HepG2 (cell line): Measurements from ENCODE around the gene MAN1A2. TPM values are rescaled to one million over a fixed set of nuclear protein-coding genes. Genes with fewer than 3 reads are reported as not detected.

Experiments
- ATAC-seq: fragments of 200-7000 bp; cut with Tn5 transposase; 3 replicates; pipeline ENCODE4 v1.9.1; 2020; ENCODE audit warnings: mild to moderate bottlenecking, moderate library complexity
- BruUV-seq: library from RNA; stranded (reverse); fragments of 400-500 nt; replicated peaks from 2 replicates; lab custom pipeline; 2021; lab: Mats Ljungman, UMichigan
- CTCF ChIA-PET: fragments of 300-600 bp; formaldehyde crosslinking; extraction: SDS; loops from one replicate; lab custom pipeline; 2021; ENCODE audit warnings: low total read pairs, inconsistent platforms, low intra/inter-chr PET ratio; lab: Yijun Ruan, JAX
- POLR2A ChIA-PET: fragments of 350-600 bp; sonication (Branson Sonifier 250); formaldehyde crosslinking; loops from one replicate; lab custom pipeline; 2020; ENCODE audit warnings: antibody characterized with exemption, inconsistent platforms; lab: Yijun Ruan, JAX
- DNase-seq: peaks from one replicate; pipeline ENCODE4 v3.0.0-alpha.2; 2015; ENCODE audit warnings: low spot score
- FAIRE-seq: peaks from 3 replicates; lab custom pipeline; 2011; peaks lifted over from hg19 to GRCh38; lab: Jason Lieb, UNC
- H2AFZ ChIP-seq: one replicate; pipeline ENCODE4 v1.6.1; 2011; ENCODE audit warnings: low read length, inconsistent platforms
- H3K27ac ChIP-seq: fragments of 300-600 bp; 3 replicates; pipeline ENCODE4 v1.8.0; 2011; ENCODE audit warnings: mixed run types, mild to moderate bottlenecking, mixed read lengths, low read length, inconsistent platforms; ENCODE audit not compliant: insufficient read depth; ENCODE audit errors: extremely low read length
- H3K27me3 ChIP-seq, 2 experiments: fragments of 200-600 bp in 1 of 2; 2 replicates in 1 of 2; 3 replicates in 1 of 2; pipeline versions ENCODE4 v1.6.0 to v1.8.0; 2011; ENCODE audit warnings: low read length in 2 of 2, mild to moderate bottlenecking in 2 of 2, moderate library complexity in 2 of 2, inconsistent platforms in 1 of 2; ENCODE audit not compliant: insufficient read depth in 2 of 2, control insufficient read depth in 1 of 2
- H3K36me3 ChIP-seq, 2 experiments: fragments of 200-600 bp in 1 of 2; replicated peaks in 1 of 2; 2 replicates in 1 of 2; 3 replicates in 1 of 2; pipeline versions ENCODE4 v1.5.1 to v1.8.0; 2011; ENCODE audit warnings: low read length in 2 of 2, inconsistent platforms in 1 of 2; ENCODE audit not compliant: insufficient read depth in 2 of 2, control insufficient read depth in 1 of 2
- H3K4me1 ChIP-seq: 2 replicates; pipeline ENCODE4 v1.5.1; 2012; ENCODE audit warnings: low read length, inconsistent platforms; ENCODE audit not compliant: insufficient read depth
- H3K4me2 ChIP-seq: 2 replicates; pipeline ENCODE4 v1.6.0; 2011; ENCODE audit warnings: low read depth, low read length, inconsistent platforms
- H3K4me3 ChIP-seq, 3 experiments: fragments of 200-600 bp in 1 of 3; sonication (generic), shearing (Covaris generic) in 1 of 3; replicated peaks in 1 of 3; 2 replicates each; pipeline ENCODE4 v1.5.1; 2011 to 2016; ENCODE audit warnings: low read length in 3 of 3, inconsistent platforms in 2 of 3, low read depth in 2 of 3, mild to moderate bottlenecking in 2 of 3, control low read depth in 1 of 3, mixed read lengths in 1 of 3; ENCODE audit not compliant: insufficient read depth in 1 of 3
- H3K79me2 ChIP-seq: one replicate; pipeline ENCODE4 v1.6.1; 2011; ENCODE audit warnings: low read length, inconsistent platforms; ENCODE audit not compliant: insufficient read depth
- H3K9ac ChIP-seq: 2 replicates; pipeline ENCODE4 v1.6.0; 2011; ENCODE audit warnings: mild to moderate bottlenecking, low read depth, low read length, inconsistent platforms; ENCODE audit not compliant: insufficient read depth
- H3K9me3 ChIP-seq: 2 replicates; pipeline ENCODE4 v1.5.1; 2012; ENCODE audit warnings: mild to moderate bottlenecking, low read length
- H4K20me1 ChIP-seq: 2 replicates; pipeline ENCODE4 v1.6.0; 2011; ENCODE audit warnings: inconsistent platforms, mild to moderate bottlenecking, low read length, moderate library complexity; ENCODE audit not compliant: insufficient read depth
- ARID3A ChIP-seq: IDR thresholded peaks from 2 replicates; pipeline ENCODE4 v1.6.1; 2012; ENCODE audit warnings: low read depth, low read length, improper control_type of control experiment
- CHCHD3 ChIP-seq: sonication (generic); formaldehyde crosslinking; IDR thresholded peaks from 2 replicates; pipeline ENCODE4 v1.8.0; 2022; ENCODE audit warnings: mild to moderate bottlenecking, missing genetic modification reagents, moderate library complexity
- HHEX ChIP-seq: IDR thresholded peaks from 2 replicates; pipeline ENCODE4 v1.6.1; 2016; ENCODE audit warnings: control low read depth
- HNRNPL ChIP-seq: fragments of 200-400 bp; formaldehyde crosslinking; IDR thresholded peaks from 2 replicates; pipeline ENCODE4 v1.6.1; 2017; ENCODE audit warnings: mild to moderate bottlenecking, low read depth, low read length
- KLF15 ChIP-seq: sonication (generic); formaldehyde crosslinking; IDR thresholded peaks from 2 replicates; pipeline ENCODE4 v1.8.1; 2023; ENCODE audit warnings: borderline replicate concordance, mild to moderate bottlenecking, inconsistent platforms, missing genetic modification reagents, mixed read lengths
- MAX ChIP-seq: IDR thresholded peaks from 2 replicates; pipeline ENCODE4 v1.6.1; 2012; ENCODE audit warnings: inconsistent platforms
- NBN ChIP-seq: fragments of 450-650 bp; conservative IDR thresholded peaks from 2 replicates; pipeline ENCODE4 v1.6.1; 2017
- NFATC3 ChIP-seq: sonication (generic); formaldehyde crosslinking; IDR thresholded peaks from 2 replicates; pipeline ENCODE4 v1.5.1; 2020; ENCODE audit warnings: mild to moderate bottlenecking, missing genetic modification reagents
- NFYB ChIP-seq: sonication (generic); formaldehyde crosslinking; IDR thresholded peaks from 2 replicates; pipeline ENCODE4 v1.4.0; 2020; ENCODE audit warnings: missing genetic modification reagents
- NR0B2 ChIP-seq: sonication (generic); formaldehyde crosslinking; IDR thresholded peaks from 2 replicates; pipeline ENCODE4 v1.4.0; 2020; ENCODE audit warnings: mild to moderate bottlenecking, missing genetic modification reagents
- PHF20 ChIP-seq: sonication (generic); formaldehyde crosslinking; IDR thresholded peaks from 2 replicates; pipeline ENCODE4 v1.5.0; 2020; ENCODE audit warnings: mild to moderate bottlenecking, missing genetic modification reagents
- SALL2 ChIP-seq: sonication (generic); formaldehyde crosslinking; IDR thresholded peaks from 2 replicates; pipeline ENCODE4 v1.8.1; 2023; ENCODE audit warnings: mild to moderate bottlenecking, missing genetic modification reagents, inconsistent platforms
- SPEN ChIP-seq: sonication (generic); formaldehyde crosslinking; IDR thresholded peaks from 2 replicates; pipeline ENCODE4 v1.5.1; 2020; ENCODE audit warnings: low read depth, mild to moderate bottlenecking, missing genetic modification reagents
- STAT6 ChIP-seq: sonication (generic); formaldehyde crosslinking; IDR thresholded peaks from 2 replicates; pipeline ENCODE4 v1.4.0; 2020; ENCODE audit warnings: missing genetic modification reagents, mild to moderate bottlenecking, borderline replicate concordance
- TEAD2 ChIP-seq: sonication (generic); formaldehyde crosslinking; IDR thresholded peaks from 2 replicates; pipeline ENCODE4 v1.9.0; 2021; ENCODE audit warnings: missing genetic modification reagents
- TOE1 ChIP-seq: sonication (generic); formaldehyde crosslinking; IDR thresholded peaks from 2 replicates; pipeline ENCODE4 v1.4.0; 2020; ENCODE audit warnings: mild to moderate bottlenecking, missing genetic modification reagents
- ZBTB2 ChIP-seq: sonication (generic); formaldehyde crosslinking; IDR thresholded peaks from 2 replicates; pipeline ENCODE4 v1.8.0; 2022; ENCODE audit warnings: low read depth, missing genetic modification reagents
- ZNF235 ChIP-seq: sonication (generic); formaldehyde crosslinking; IDR thresholded peaks from 2 replicates; pipeline ENCODE4 v1.8.1; 2023; ENCODE audit warnings: mild to moderate bottlenecking, missing genetic modification reagents, borderline replicate concordance
- ZNF354B ChIP-seq: sonication (generic); formaldehyde crosslinking; IDR thresholded peaks from 2 replicates; pipeline ENCODE4 v1.8.0; 2022; ENCODE audit warnings: mild to moderate bottlenecking, missing genetic modification reagents
- ZNF446 ChIP-seq: sonication (generic); formaldehyde crosslinking; IDR thresholded peaks from 2 replicates; pipeline ENCODE4 v1.5.0; 2020; ENCODE audit warnings: mild to moderate bottlenecking, missing genetic modification reagents
- WGBS: methylation state at CpG from one replicate; pipeline ENCODE4 v1.1.6; 2017; ENCODE audit warnings: low lambda C conversion rate; 5-methylcytosine and 5-hydroxymethylcytosine counted together
- in situ Hi-C: cut with HindIII; loops from 2 replicates; pipeline ENCODE4 v1.10.0; 2017; ENCODE audit warnings: low pct_unique_long_range_greater_than_20kb; ENCODE audit not compliant: extremely low pct_ligation_motif_present
- intact Hi-C: fragments of 100-400 bp; cut with micrococcal nuclease; formaldehyde crosslinking; loops from one replicate; pipeline ENCODE4 v1.10.0; 2022; ENCODE audit not compliant: unreplicated experiment
- polyA plus RNA-seq, 8 experiments: library from polyadenylated mRNA; depleted of rRNA in 3 of 8; stranded (reverse) in 7 of 8; unstranded in 1 of 8; fragments of >200 nt; fragmentation: Illumina TruSeq in 4 of 8; extraction: Trizol in 4 of 8; gene quantifications; 2 replicates each; pipeline versions ENCODE4 v1.2.1 to v1.2.3, GENCODE V29; 2011 to 2016; ENCODE audit warnings: low read depth in 4 of 8, missing spikeins in 1 of 8, mixed read lengths in 1 of 8; ENCODE audit not compliant: insufficient read depth in 1 of 8
- total RNA-seq, 5 experiments: library from RNA; depleted of rRNA; stranded (reverse); fragments of >200 nt; fragmentation: Illumina TruSeq; extraction: Trizol; gene quantifications; 2 replicates each; pipeline ENCODE4 v1.2.3, GENCODE V29; 2016; ENCODE audit warnings: low read depth in 1 of 5

Gene MAN1A2
- total and polyA plus RNA-seq, 2 of the 13 experiments (the other 11 are each of a cell fraction or from before 2014, with no cell fraction given), result 8.0 to 19.9 TPM

GRCh38 chr1:117566556-117566955 lies 199.3 kb downstream of the MAN1A2 start (continued):
- TF ChIP-seq ZBTB2 (CRISPR knock-in tag), result no peak
- no peak for TF ChIP-seq MAX
- TF ChIP-seq NR0B2, result no peak

- in situ Hi-C loops (no loop called here), intact Hi-C loops (no loop called here)
- H3K36me3 ChIP-seq, result no peaks in the 10 kb centered on the region
- FAIRE-seq, result no peak
- no peak for ATAC-seq
- no peak overlapping the region for H3K4me3 ChIP-seq
- no peaks in the 10 kb centered on the region for H3K79me2 ChIP-seq
- no peak overlapping the region for H3K9ac ChIP-seq
- no peak overlapping the region for H3K4me2 ChIP-seq
- WGBS, result no CpG with 5 or more reads among the region's 10 CpGs
- peaks cover 11% of the 10 kb centered on the region for H3K4me1 ChIP-seq
- no peak for DNase-seq
- no TSS peak for BruUV-seq
- H3K27me3 ChIP-seq, result no peaks in the 10 kb centered on the region
- no peak overlapping the region for H3K27ac ChIP-seq
- ChIA-PET POLR2A (no interaction called here), CTCF (no interaction called here)
- no peak overlapping the region for H2AFZ ChIP-seq
- H4K20me1 ChIP-seq, result no peaks in the 10 kb centered on the region
- no peaks in the 10 kb centered on the region for H3K9me3 ChIP-seq
- TF ChIP-seq NBN (no peak), TEAD2 (CRISPR knock-in tag) (no peak), HNRNPL (no peak), NFYB (no peak), HHEX (CRISPR knock-in tag) (no peak), PHF20 (no peak), CHCHD3 (CRISPR knock-in tag) (no peak), SALL2 (CRISPR knock-in tag) (no peak), ZNF354B (no peak), ZNF446 (no peak), NFATC3 (no peak), ARID3A (no peak), SPEN (CRISPR knock-in tag) (no peak), KLF15 (CRISPR knock-in tag) (no peak), STAT6 (CRISPR knock-in tag) (no peak), TOE1 (CRISPR knock-in tag) (no peak), ZNF235 (no peak)
Observed at GRCh38 chr1:117567435-117567834, 200.2 kb downstream of the MAN1A2 start.
